GM20000 (cell line): ENCODE measurements around the gene TNFRSF18.

Experiments
- DNase-seq: peaks from one replicate; pipeline ENCODE4 v3.0.0; 2012; ENCODE audit warnings: low spot score
- TF ChIP-seq, protein P1 (sequence below): IDR thresholded peaks from 2 replicates; pipeline ENCODE4 v1.5.1; 2012; ENCODE audit warnings: mild to moderate bottlenecking, control low read depth; ENCODE audit errors: extremely low read depth, missing control alignments

Gene TNFRSF18

GRCh38 chr1:1243266-1243660, 36.9 kb upstream of the TNFRSF18 start:
- TF ChIP-seq, protein P1, sequence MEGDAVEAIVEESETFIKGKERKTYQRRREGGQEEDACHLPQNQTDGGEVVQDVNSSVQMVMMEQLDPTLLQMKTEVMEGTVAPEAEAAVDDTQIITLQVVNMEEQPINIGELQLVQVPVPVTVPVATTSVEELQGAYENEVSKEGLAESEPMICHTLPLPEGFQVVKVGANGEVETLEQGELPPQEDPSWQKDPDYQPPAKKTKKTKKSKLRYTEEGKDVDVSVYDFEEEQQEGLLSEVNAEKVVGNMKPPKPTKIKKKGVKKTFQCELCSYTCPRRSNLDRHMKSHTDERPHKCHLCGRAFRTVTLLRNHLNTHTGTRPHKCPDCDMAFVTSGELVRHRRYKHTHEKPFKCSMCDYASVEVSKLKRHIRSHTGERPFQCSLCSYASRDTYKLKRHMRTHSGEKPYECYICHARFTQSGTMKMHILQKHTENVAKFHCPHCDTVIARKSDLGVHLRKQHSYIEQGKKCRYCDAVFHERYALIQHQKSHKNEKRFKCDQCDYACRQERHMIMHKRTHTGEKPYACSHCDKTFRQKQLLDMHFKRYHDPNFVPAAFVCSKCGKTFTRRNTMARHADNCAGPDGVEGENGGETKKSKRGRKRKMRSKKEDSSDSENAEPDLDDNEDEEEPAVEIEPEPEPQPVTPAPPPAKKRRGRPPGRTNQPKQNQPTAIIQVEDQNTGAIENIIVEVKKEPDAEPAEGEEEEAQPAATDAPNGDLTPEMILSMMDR = no peak
- no peak for DNase-seq

DNA sequence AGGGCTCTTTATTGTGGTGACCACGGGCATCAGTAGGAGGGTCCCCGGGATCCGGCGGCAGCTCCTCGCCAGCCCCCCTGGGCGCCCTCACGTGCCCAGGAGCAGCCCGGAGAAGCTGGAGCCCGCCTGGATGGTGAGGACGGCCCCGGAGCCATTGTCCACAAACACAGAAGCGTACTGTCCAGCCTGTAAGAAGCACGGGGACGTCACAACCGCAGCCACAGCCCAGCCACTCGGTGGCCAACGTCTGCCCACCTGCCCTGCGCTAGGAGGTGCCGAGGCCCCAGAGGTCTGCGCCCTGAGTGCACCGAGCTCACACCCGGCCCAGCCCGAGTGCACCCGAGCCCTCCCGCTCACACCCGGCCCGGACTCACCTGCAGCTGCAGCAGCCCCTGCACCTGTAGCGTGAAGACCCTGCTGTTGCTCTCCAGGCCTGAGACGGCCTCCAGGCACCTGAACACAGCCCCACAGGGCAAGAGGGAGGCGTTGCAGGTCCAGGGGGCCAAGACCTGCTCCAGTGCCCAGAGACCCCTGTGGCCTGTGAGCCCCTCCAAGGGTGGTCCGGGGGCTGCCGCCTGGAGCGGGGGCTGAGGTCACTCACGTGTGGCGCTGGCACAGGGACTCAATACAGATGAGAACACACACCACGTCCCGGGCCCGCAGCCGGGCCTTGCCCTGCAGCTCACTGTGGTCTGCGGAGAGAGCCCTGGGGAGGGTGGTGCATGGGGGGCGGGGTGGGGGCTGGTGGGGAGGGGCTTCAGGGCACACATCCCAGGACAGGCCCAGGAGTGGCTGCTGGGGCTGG, 36.3 kb upstream of the TNFRSF18 start:
- no peak for DNase-seq

DNA sequence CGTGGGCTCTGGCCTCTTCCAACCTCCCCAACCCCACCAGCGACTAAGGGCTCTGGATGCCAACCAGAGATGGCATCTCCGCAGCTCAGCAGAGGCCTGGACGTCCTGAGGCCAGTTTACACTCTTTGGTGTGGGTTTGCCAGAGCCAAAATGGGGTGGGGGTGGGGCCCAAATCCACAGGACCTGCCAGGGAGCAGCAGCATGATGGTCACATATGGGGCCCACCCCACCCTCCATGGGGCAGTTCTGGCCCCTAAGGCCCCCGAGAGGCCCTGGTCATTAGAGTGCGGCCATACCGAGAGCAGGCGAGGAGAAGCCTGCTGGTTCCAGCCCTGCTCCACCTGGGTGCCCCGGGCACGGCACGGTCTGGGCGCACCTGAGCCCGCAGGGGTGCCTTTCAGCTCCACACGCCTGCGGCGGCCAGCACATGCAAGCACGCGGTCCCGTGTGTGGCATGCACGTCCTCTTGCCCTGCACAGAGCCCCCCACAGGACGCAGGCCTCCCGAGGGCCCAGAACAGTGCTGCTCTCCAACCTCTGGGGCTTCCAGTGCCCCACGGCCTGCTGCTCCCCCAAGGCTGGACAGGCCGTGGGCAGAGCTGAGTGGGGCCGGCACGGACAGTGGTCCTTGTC, 35.3 kb upstream of the TNFRSF18 start:
- no peak for DNase-seq

More for the DNA sequence above, 36.3 kb upstream of the TNFRSF18 start:
- TF ChIP-seq, protein P1 = no peak

GRCh38 chr1:1240822-1241587, 34.6 kb upstream of the TNFRSF18 start:
- DNase-seq = no peak
- TF ChIP-seq, protein P1 = no peak

More for the DNA sequence above, 35.3 kb upstream of the TNFRSF18 start:
- TF ChIP-seq, protein P1 = no peak

DNA sequence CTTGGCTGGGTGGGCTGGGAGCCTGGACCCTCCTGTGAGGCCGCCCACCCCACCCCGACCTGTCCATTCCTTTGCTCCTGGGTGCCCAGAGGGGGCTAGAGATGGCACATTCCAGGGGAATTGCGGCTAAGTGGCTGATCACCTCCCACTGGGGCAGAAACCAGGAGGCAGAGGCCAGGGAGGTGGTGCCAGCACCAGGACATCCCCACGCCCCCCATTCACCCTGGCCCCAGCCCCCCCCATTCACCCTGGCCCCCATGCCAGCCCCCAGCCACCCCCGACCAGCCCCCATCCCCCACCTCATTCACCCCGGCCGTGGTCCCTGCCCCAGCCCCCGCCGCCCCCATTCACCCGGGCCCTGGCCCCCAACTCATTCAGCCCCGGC, 33.9 kb upstream of the TNFRSF18 start:
- TF ChIP-seq, protein P1 = no peak
- DNase-seq = no peak

GRCh38 chr1:1239614-1240347, 33.4 kb upstream of the TNFRSF18 start:
- no peak for DNase-seq
- TF ChIP-seq, protein P1 = no peak
